HG02840 (cell line): ENCODE data around the gene FGF11.

ENCODE experiments used
- ATAC-seq: cut with Tn5 transposase; IDR thresholded peaks from one replicate; pipeline ENCODE4 v1.9.1; 2021; ENCODE audit warnings: mild to moderate bottlenecking, moderate library complexity, moderate number of reproducible peaks; ENCODE audit not compliant: unreplicated experiment, low FRiP score

FGF11 gene

GRCh38 chr17:7407485-7408251 lies 31.6 kb upstream of the FGF11 start, which contains the start of gene NLGN2:
Gene NLGN2, plus strand, starts transcription at chr17:7407845. Its CDS starts 411 bp downstream, at chr17:7408256.
- ATAC-seq, result no peak

- ATAC-seq, result no peak
Measured at GRCh38 chr17:7408252-7408727, 31.0 kb upstream of the FGF11 start.

GRCh38 chr17:7408863-7409262 lies 30.4 kb upstream of the FGF11 start:
- no peak for ATAC-seq

- no peak for ATAC-seq
Measured at GRCh38 chr17:7409716-7410115, 29.6 kb upstream of the FGF11 start.

GRCh38 chr17:7410634-7411426 lies 28.5 kb upstream of the FGF11 start:
- no peak for ATAC-seq

- no peak for ATAC-seq
Measured at GRCh38 chr17:7411427-7411750, 27.9 kb upstream of the FGF11 start.

- no peak for ATAC-seq
Measured at GRCh38 chr17:7413346-7413985, 25.8 kb upstream of the FGF11 start.

- ATAC-seq, result no peak
Measured at GRCh38 chr17:7414837-7415236, 24.5 kb upstream of the FGF11 start.

- no peak for ATAC-seq
Measured at GRCh38 chr17:7415784-7416183, 23.5 kb upstream of the FGF11 start.

- no peak for ATAC-seq
Measured at GRCh38 chr17:7416323-7416722, 23.0 kb upstream of the FGF11 start.

GRCh38 chr17:7417056-7417655 lies 22.2 kb upstream of the FGF11 start:
- ATAC-seq, result no peak

- no peak for ATAC-seq
Measured at GRCh38 chr17:7418472-7419152, 20.7 kb upstream of the FGF11 start.

GRCh38 chr17:7419819-7420610 lies 19.3 kb upstream of the FGF11 start, which contains the start of gene SPEM1:
Gene SPEM1, plus strand, starts transcription at chr17:7420324. Its CDS starts 61 bp downstream, at chr17:7420385.
- ATAC-seq, result no peak

- ATAC-seq, result no peak
Measured at GRCh38 chr17:7421186-7421585, 18.1 kb upstream of the FGF11 start.

GRCh38 chr17:7423679-7424078 lies 15.6 kb upstream of the FGF11 start:
- ATAC-seq, result no peak

GRCh38 chr17:7425316-7425715 lies 14.0 kb upstream of the FGF11 start, which contains the start of gene SPEM2:
Gene SPEM2, plus strand, starts transcription at chr17:7425616. Its CDS starts 73 bp downstream, at chr17:7425689.
- ATAC-seq, result no peak

- ATAC-seq, result no peak
Measured at GRCh38 chr17:7425756-7426155, 13.6 kb upstream of the FGF11 start.

- ATAC-seq, result no peak
Measured at GRCh38 chr17:7426203-7426863, 13.0 kb upstream of the FGF11 start.
